ENCODE data around the gene RIMBP2.

DNA sequence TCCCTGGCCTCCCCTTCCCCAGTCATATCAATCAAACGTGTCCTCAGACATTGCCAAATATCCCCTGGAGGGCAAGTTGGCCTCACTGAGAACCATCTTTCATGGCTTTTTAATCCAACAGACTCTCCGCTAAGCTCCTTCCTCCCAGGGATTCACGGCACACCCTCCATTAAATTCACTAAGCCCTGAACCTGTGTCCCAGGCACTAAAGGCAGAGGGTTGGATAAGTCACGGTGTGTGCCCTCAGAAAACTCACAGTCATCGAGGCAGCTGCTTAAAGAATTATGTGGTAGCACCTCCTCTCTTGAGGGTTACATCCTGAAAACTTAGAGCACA is 211.3 kb downstream of the RIMBP2 start:
- TF ChIP-seq EZH2 (IDR thresholded peaks at IDR 0.05; ENCODE audit: insufficient read depth, poor library complexity, severe bottlenecking): no peak
- no peak for TF ChIP-seq EZH2phosphoT487 (IDR thresholded peaks at IDR 0.05; ENCODE audit: insufficient read depth, low read depth)
